B cell (primary cell): ENCODE data around the gene NRF1.

Source experiments
- EZH2 ChIP-seq: IDR thresholded peaks from 2 replicates; pipeline ENCODE4 v1.6.1; 2012; ENCODE audit warnings: borderline replicate concordance, low read depth, mild to moderate bottlenecking, moderate library complexity, low read length; ENCODE audit not compliant: insufficient read depth, poor library complexity, severe bottlenecking
- TF ChIP-seq, protein P1 (sequence below): fragments of 200-600 bp; IDR thresholded peaks from one replicate; pipeline ENCODE4 v1.8.0; 2022; ENCODE audit warnings: antibody characterized with exemption, mild to moderate bottlenecking

DNA sequence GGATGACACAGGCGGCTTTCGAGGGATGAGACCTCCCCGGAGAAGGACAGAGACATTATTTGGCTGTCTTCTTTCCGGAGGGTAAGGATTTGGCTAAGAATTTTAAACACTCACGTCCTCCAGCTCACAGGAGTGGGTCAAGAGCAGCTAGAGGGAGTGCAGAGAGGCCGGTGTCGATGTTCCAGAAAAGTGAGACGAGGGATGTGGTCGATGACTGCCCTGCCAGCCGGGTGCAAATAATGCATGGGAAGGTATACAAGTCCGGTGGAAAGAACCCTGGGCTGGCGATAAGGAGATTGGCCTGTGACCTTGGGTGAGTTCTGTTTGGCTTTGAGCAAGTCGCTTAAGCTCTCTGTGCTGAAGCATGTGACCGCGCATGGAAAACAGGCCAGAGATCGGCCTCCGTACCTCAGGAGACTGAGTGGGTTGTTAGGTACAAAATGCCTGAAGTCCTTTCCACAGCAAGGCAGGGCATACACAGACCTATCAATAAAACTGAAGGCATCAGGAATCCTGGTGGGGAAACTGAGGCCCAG, 192.1 kb downstream of the NRF1 start:
- TF ChIP-seq, protein P1, sequence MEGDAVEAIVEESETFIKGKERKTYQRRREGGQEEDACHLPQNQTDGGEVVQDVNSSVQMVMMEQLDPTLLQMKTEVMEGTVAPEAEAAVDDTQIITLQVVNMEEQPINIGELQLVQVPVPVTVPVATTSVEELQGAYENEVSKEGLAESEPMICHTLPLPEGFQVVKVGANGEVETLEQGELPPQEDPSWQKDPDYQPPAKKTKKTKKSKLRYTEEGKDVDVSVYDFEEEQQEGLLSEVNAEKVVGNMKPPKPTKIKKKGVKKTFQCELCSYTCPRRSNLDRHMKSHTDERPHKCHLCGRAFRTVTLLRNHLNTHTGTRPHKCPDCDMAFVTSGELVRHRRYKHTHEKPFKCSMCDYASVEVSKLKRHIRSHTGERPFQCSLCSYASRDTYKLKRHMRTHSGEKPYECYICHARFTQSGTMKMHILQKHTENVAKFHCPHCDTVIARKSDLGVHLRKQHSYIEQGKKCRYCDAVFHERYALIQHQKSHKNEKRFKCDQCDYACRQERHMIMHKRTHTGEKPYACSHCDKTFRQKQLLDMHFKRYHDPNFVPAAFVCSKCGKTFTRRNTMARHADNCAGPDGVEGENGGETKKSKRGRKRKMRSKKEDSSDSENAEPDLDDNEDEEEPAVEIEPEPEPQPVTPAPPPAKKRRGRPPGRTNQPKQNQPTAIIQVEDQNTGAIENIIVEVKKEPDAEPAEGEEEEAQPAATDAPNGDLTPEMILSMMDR: no peak
- TF ChIP-seq EZH2: no peak
